ENCODE results near the gene GMDS.

- TF ChIP-seq POLR2AphosphoS5 (IDR thresholded peaks at IDR 0.05; ENCODE audit: low read depth, low read length) (no peak), TAF1 (IDR thresholded peaks at IDR 0.05; ENCODE audit: borderline replicate concordance, low read depth, low read length) (no peak)
These were observed 294.8 kb downstream of the GMDS start for GRCh38 chr6:1950631-1951030.

Measured in GM12892 (cell line).